GM12865 (cell line): ENCODE results near the gene MAML3.

Experiments
- DNase-seq: peaks from one replicate; pipeline ENCODE4 v3.0.0; 2010; ENCODE audit warnings: low read depth
- H3K4me3 ChIP-seq: 2 replicates; pipeline ENCODE4 v1.5.1; 2011; ENCODE audit warnings: mild to moderate bottlenecking, low read depth, low read length, control low read depth
- CTCF ChIP-seq: IDR thresholded peaks from 2 replicates; pipeline ENCODE4 v1.5.1; 2011; ENCODE audit warnings: low read length, control low read depth, low read depth, inconsistent platforms; ENCODE audit not compliant: insufficient read depth; ENCODE audit errors: missing control alignments

MAML3 gene

GRCh38 chr4:139902321-139903320, 251.4 kb downstream of the MAML3 start:
- no peak for DNase-seq
- H3K4me3 ChIP-seq: no peak overlapping the region
- TF ChIP-seq CTCF: no peak

GRCh38 chr4:139901531-139902320, 252.3 kb downstream of the MAML3 start:
- no peak overlapping the region for H3K4me3 ChIP-seq
- DNase-seq: no peak
- TF ChIP-seq CTCF: no peak

- no peak overlapping the region for H3K4me3 ChIP-seq
- no peak for DNase-seq
- no peak for TF ChIP-seq CTCF
These were observed 253.0 kb downstream of the MAML3 start for GRCh38 chr4:139900964-139901376.

GRCh38 chr4:139899346-139899745, 254.6 kb downstream of the MAML3 start:
- no peak for DNase-seq
- H3K4me3 ChIP-seq: no peak overlapping the region
- no peak for TF ChIP-seq CTCF

- TF ChIP-seq CTCF: no peak
- DNase-seq: peak; percentile 22
- no peak overlapping the region for H3K4me3 ChIP-seq
These were observed 255.7 kb downstream of the MAML3 start for GRCh38 chr4:139898293-139898692.

- TF ChIP-seq CTCF: no peak
- DNase-seq: no peak
- no peak overlapping the region for H3K4me3 ChIP-seq
These were observed 257.8 kb downstream of the MAML3 start for GRCh38 chr4:139896091-139896604.
